ENCODE results near the gene ZNF777.

DNA sequence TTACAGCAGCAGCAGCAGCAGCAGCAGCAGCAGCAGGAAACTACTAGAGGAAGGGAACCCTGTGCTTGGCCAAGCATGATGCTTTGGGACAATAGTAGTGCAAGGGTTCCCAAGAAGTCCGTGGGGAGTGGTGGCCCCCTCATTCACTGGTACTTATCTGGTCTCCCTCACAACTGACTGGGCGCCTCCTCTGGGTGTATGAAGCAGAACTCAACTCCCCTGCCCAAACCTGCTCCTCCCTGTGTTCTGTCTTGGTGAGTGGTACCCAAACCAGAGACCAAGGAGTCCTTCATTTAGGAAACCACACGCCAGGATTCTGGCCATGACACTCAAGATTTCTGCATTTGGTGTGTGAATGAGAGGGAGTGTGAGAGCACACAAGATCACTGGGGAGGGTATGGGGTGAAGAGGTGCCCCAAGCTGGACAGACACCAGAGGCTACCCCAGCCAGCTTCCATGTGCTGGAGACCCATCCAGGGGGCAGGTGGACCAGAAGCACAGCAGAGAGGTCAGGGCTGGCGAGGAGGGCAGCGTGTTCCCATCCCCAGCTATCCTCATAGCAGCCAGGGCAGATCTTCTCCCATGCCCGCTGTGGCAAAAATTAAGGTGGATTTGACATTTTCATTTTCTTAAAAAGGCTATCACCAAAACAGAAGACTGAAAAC, 10.6 kb upstream of the ZNF777 start:
- TF ChIP-seq, protein P1, sequence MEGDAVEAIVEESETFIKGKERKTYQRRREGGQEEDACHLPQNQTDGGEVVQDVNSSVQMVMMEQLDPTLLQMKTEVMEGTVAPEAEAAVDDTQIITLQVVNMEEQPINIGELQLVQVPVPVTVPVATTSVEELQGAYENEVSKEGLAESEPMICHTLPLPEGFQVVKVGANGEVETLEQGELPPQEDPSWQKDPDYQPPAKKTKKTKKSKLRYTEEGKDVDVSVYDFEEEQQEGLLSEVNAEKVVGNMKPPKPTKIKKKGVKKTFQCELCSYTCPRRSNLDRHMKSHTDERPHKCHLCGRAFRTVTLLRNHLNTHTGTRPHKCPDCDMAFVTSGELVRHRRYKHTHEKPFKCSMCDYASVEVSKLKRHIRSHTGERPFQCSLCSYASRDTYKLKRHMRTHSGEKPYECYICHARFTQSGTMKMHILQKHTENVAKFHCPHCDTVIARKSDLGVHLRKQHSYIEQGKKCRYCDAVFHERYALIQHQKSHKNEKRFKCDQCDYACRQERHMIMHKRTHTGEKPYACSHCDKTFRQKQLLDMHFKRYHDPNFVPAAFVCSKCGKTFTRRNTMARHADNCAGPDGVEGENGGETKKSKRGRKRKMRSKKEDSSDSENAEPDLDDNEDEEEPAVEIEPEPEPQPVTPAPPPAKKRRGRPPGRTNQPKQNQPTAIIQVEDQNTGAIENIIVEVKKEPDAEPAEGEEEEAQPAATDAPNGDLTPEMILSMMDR (IDR thresholded peaks at IDR 0.05; ENCODE audit: low read depth, low read length), result no peak
- TF ChIP-seq EZH2phosphoT487 (IDR thresholded peaks at IDR 0.05; ENCODE audit: low read depth), result no peak

Data from OCI-LY3 (cell line).